HG03442 (cell line): Measurements from ENCODE around the gene PCDHB3.
"Not testable (repeated sequence)": the region's sequence is repeated elsewhere in the genome, so short reads cannot be mapped to it uniquely, and the experiment has no call there.

Experiments used
- ATAC-seq: cut with Tn5 transposase; IDR thresholded peaks from one replicate; pipeline ENCODE4 v1.9.1; 2021; ENCODE audit warnings: mild to moderate bottlenecking, moderate library complexity; ENCODE audit not compliant: unreplicated experiment

The PCDHB3 gene

GRCh38 chr5:141100243-141100805, at the start of gene PCDHB3:
PCDHB3 (plus strand) TSS chr5:141100473; CDS start chr5:141100650, 177 bp downstream.
- no peak for ATAC-seq

- ATAC-seq = no peak
Measured at GRCh38 chr5:141050622-141051520, 49.4 kb upstream of the PCDHB3 start, which contains the start of gene PCDHB1. PCDHB1 (plus strand) TSS chr5:141051374; CDS start chr5:141051471, 97 bp downstream.

GRCh38 chr5:141051521-141051866, 48.8 kb upstream of the PCDHB3 start:
- ATAC-seq = no peak

GRCh38 chr5:141077826-141078225, 22.4 kb upstream of the PCDHB3 start:
- no peak for ATAC-seq

- ATAC-seq = no peak
Measured at GRCh38 chr5:141082228-141082627, 18.0 kb upstream of the PCDHB3 start.

GRCh38 chr5:141084487-141084989, 15.7 kb upstream of the PCDHB3 start:
- peak; percentile 71 for ATAC-seq

GRCh38 chr5:141094481-141095262, 5.6 kb upstream of the PCDHB3 start, which contains the start of gene PCDHB2:
PCDHB2 (plus strand) TSS chr5:141094615; CDS start chr5:141094791, 176 bp downstream.
- no peak for ATAC-seq

- ATAC-seq = no peak
Measured at GRCh38 chr5:141095263-141095641, 5.0 kb upstream of the PCDHB3 start.

- ATAC-seq = not testable (repeated sequence)
Measured at GRCh38 chr5:141096181-141096580, 4.1 kb upstream of the PCDHB3 start.

- ATAC-seq = not testable (repeated sequence)
Measured at GRCh38 chr5:141096586-141096985, 3.7 kb upstream of the PCDHB3 start.

- no peak for ATAC-seq
Measured at GRCh38 chr5:141101059-141101458, 786 bp downstream of the PCDHB3 start.

- ATAC-seq = not testable (repeated sequence)
Measured at GRCh38 chr5:141102070-141102469, 1.8 kb downstream of the PCDHB3 start.

GRCh38 chr5:141102471-141102870, 2.2 kb downstream of the PCDHB3 start:
- not testable (repeated sequence) for ATAC-seq

- no peak for ATAC-seq
Measured at GRCh38 chr5:141105350-141105749, 5.1 kb downstream of the PCDHB3 start.

- no peak for ATAC-seq
Measured at GRCh38 chr5:141119250-141119649, 19.0 kb downstream of the PCDHB3 start.

- ATAC-seq = no peak
Measured at GRCh38 chr5:141121563-141121962, 21.3 kb downstream of the PCDHB3 start, which contains the start of gene PCDHB4. PCDHB4 (plus strand) TSS chr5:141121818; CDS start chr5:141121999, 181 bp downstream.

GRCh38 chr5:141121985-141122384, 21.7 kb downstream of the PCDHB3 start:
- ATAC-seq = no peak

- ATAC-seq = not testable (repeated sequence)
Measured at GRCh38 chr5:141123396-141124135, 23.3 kb downstream of the PCDHB3 start.

- no peak for ATAC-seq
Measured at GRCh38 chr5:141127305-141127704, 27.0 kb downstream of the PCDHB3 start.

GRCh38 chr5:141135030-141135717, 34.9 kb downstream of the PCDHB3 start, which contains the start of gene PCDHB5:
PCDHB5 (plus strand) TSS chr5:141135206; CDS start chr5:141135435, 229 bp downstream.
- ATAC-seq = no peak
